ENCODE measurements around the gene SIRT7.

Gene SIRT7

DNA sequence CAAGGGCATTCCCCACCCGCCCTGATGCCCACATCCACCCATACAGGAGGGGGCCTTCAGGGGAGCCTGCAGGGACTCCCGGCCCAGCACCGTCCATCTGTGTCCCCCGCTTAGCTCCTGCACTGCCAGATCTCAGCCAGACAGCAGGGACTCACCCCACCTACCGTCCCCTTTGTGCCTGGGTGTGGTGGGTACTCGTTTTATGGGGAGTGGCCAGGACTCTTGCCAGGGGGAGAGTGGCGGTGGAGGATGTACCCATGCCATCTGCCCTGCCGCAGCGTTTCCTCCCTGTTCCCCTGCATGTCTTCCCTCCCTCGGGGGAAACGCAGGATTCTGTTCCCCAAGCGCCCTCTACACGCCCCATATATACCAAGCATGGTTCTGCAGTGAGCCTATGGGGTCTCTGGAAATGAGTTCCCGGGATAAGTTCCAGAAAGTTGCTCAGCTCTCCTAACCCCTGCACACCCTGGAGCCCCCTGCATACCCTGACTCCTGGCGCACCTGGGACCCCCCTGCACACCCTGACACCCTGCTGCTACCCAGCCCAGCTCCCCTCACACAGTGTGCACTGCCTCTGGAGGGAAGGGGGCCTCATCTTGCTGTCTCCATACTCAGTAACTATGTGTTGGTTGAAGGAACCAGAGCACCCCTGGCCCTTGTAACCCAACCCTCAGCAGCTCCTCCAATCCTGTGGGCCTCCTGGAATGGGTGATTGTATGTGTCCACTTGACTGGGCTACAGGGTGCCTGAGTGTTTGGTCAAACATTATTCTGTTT lies 13.8 kb upstream of the SIRT7 start:
- no peak for DNase-seq (ENCODE audit: low read depth)

GRCh38 chr17:81931189-81931556 lies 13.2 kb upstream of the SIRT7 start:
- DNase-seq (ENCODE audit: low read depth) = no peak

- no peak for DNase-seq (ENCODE audit: low read depth)
These were observed 12.5 kb upstream of the SIRT7 start for GRCh38 chr17:81930142-81931125.

DNA sequence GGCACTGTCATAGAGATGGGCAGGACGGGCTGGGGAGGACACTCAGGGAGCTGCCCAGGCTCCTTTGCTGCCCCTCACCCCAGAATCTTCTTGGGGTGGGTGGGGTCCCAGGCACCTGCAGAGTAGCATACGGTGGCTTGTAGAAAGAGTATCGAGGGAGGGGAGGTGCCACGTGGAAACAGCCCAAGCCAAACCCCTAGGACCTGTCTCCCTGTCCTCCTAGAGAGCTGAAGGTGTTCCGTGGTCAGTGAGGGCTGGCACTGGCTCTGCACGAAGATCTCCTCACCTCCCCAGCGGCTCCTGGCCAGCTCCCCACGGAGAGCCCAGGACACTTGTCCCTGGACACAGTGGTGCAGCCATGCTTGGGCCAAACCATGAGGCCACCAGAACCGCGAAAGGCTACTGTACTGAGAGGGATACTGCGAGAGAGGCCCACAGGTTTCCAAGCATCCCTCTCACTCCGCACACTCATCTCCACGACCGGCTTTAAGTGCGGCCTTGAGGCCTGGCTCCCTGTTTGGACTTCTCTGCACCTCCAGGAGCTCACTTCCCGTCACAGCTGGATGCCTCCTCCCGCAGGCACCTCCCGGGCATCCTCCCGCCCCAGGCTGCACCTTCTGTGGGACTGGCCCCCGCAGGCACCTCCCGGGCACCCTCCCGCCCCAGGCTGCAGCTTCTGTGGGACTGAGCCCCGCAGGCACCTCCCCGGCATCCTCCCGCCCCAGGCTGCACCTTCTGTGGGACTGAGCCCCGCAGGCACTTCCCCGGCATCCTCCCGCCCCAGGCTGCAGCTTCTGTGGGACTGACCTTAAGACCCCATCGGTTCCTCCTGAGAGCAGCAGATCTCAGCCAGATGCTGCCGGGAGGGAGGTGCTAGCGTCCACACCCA lies 11.5 kb upstream of the SIRT7 start:
- DNase-seq (ENCODE audit: low read depth) = no peak

DNA sequence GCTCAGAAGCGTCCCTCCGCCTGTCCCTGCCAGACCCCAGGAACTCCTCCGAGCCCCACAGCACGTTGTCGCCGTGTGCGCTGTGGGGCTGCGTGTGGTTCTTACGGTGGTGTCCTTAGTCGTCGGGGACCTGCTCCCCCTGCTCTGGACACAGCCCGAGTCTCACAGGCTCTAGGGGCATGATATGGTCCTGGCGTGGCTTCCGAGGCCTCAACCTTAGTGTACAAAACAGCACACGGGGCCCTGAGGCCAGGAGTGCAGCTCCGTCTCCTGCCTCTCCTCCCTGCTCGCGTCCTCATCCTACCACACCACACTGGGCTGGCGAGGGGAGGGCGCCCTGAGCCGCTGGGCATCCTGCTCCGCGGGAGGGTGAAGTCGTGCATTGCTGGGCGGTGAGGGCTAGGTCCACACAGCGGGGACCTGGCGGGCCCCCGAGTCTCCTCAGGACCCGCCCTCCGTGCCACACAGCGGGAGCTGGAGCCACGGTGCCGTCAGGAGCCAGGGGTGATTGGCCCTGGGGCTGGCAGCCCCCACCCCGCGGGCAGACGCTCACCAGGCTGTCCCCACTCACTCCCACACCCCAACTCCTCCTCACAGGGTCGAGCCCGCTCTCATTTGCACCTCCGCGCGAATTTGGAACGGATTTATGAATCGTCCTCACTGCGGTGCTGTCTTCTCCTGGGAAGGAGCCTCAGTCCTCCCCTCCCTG lies 10.7 kb upstream of the SIRT7 start:
- DNase-seq (ENCODE audit: low read depth) = no peak

DNA sequence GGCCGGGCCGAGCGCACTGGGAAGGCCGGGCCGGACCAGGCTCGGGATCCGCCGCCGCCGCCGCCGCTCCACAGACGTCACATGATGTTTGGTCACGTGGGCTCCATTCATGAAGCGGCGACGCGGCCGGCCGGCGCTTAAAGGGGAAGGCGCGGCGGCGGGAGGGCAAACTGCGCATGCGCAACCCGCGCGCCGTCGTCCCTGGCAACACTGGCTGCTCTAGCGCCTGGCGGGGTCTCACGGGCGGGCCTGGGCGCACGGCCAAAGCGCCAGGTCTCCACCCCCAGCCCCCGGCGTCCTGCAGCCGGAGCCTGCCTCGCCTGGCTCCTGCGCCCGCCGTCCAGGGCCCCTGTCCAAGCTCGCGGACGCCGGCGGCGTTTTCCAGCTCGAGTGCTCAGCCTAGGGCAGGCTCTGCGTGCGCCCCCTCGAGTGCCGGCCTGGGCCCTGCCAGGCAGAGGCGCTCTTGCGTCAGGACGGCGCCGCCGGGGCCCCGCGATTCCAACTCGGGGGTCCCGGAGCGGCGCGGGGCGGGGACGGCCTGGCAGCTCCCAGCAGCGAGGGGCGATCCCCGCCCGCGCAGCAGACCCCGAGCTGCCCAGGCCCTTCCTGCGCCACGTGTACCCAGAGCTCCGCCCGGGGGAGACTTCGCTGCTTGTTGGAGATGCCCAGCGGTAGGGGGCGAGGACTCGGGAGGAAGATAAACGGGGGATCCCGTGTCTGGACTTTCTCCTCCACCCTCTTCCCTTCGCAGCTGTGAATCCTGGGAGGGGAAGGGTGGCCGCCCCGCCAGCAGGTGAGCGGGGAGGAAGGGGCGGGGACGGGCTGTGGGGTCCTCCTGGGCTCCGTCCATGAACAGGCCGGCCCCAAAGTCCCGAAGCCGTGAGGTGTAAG lies 9.9 kb upstream of the SIRT7 start, which contains the start of gene MAFG:
Gene MAFG (minus strand): TSS at position 83 of the 891 bp plus-strand sequence. CDS start 4,550 bp downstream, outside the sequence.
- DNase-seq (ENCODE audit: low read depth) = peak; percentile 73

- no peak for DNase-seq (ENCODE audit: low read depth)
These were observed 9.2 kb upstream of the SIRT7 start for GRCh38 chr17:81927152-81927652.

- no peak for DNase-seq (ENCODE audit: low read depth)
These were observed 8.6 kb upstream of the SIRT7 start for GRCh38 chr17:81926451-81927151.

DNA sequence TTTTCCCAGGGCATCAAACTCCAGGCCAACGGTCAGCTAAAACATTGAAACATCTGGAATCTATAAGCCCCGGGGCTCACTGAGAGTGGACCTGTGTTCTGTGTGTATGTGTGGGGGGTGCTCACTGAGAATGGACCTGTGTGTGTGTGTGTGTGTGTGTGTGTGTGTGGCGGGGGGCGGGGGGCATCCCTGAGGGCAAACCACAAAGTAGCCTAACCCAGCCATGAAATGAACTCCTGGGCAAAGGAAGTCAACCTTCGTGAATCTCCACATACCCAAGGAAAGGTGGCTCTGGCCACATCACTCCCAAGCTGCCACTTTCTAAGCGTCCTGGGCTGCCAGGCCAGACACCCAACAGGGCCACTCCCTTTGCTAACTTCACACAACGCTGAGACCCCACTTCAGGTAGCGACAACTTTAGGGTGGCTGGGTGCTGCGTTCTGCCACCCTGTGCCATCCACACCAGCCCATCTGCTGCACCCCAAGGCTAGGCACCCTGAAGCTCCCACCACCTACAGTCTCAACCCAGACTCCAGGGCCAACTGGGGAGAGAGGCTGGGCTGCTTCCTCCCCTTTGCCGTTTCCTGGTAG lies 8.0 kb upstream of the SIRT7 start:
- DNase-seq (ENCODE audit: low read depth) = no peak

DNA sequence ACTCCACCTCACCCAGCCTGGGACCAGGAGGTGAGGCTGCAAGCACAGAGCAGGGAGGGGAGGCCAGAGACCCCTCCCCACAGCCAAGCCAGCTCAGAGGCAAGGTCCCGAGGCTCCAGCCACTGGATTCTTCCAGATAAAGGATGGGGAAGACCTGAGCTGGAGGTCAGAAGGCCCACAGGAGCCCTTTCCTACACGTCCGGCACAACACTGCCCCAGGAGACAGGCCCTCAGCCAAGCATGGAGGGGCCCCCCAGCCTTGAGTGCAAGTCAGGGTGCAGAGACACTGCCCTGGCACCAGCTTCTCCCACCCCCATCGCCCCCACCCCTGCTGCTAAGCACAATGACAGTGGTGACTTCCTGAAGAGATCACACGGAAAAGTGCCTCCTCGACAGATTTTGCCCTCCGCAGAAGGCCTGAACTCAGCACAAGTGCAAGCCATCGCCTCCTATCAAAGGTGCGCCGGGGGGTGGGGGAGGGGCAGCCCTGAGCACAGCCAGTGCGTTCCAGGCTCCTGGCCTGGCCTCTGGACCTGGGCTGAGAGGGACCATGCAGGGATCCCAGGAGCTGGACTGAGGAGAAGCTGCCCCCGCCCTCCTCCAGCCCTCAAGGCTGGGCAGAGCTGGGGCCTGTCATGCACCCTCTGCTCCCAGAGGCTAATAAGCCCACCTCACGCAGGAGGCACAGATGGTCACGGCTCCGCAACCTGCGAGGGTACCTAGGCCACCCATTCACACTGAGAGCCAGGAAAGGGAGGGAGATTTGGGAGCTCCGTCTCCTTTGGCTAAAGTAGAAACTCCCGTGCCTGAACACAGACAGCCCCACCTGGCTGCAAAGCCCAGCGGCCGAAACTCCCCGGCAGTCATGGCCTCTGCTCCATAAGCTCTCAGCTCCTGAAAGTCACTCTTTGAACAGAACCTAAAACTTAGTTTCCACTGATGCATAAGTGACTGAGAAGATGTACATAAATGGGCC lies 6.9 kb upstream of the SIRT7 start:
- DNase-seq (ENCODE audit: low read depth) = no peak

DNA sequence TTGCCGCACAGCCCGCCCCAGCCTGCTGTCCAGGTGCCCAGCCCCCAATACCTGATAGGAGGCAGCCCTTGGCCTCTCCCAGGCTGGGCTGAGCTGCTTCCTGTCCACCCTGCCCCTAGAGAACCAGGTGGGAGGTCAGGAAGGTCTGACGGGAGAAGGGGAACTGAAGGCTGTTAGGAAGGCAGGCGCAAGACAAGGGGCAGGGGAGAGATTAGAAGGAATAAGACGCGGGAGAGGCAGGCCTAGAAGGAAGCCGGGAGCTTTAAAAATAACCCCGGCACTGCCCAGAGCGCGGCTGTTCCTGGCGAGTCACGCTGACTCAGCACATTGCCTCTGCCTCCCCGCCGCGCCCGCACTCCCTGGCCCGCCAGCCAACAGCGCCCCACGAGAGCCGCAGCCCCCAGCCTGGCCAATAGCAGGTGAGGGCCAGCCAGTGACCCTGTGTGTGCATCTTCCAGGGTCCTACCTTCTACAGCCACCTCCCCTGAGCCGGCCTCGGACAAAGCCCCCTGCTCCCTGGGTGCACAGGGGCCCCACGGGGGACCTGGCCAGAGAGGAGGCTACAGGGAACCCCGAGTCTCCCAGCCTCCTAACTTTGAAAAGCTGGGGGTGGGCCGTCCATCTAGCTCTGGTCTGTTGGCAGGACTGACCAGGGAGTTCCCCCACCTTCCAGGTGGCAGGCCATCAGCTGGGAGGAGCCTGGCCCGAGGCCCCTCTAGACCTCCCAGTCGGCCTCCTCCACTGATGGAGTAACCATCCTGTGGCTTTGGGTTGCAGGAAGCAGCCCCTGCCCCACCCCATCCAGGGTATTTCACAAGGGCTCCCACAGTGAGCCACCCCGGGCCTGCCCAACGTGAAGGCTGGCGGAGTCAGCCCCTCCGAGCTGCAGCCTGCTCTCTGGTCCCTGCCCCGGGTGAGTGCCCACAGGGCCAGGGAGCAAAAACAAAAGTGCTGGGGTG lies 5.6 kb upstream of the SIRT7 start:
- no peak for DNase-seq (ENCODE audit: low read depth)

DNA sequence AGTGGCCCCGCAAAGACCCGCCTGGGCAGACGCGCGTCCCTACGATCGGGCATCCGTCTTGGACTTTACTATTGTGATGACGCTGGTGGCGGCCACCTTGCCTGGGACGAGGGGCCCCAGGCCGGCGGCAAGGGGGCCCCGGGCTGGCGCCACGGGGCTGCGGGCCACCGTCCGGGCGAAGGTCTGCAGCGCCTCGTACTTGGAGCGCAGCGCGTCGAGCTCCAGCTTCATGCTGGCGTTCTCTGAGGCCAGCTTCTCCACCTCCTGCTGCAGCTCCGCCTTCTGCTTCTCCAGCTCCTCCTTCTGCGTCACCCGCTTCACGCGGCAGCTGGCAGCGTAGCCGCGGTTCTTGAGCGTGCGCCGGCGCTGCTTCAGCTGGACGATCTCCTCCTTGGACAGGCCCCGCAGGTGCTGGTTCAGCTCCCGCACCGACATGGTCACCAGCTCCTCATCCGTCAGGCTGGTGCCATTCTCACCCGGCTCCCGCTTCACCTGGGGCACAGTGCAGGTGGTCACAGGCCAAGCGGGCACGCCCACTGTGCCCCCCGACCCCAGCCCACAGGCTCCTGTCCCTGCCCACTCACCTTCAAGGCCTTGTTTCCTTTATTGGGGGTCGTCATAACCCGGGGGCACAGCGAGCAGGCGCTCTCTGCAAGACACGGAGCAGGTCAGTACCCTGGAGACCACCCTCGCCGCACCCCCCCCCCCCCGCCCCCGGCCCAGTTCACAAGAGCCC lies 4.8 kb upstream of the SIRT7 start:
- DNase-seq (ENCODE audit: low read depth) = no peak

DNA sequence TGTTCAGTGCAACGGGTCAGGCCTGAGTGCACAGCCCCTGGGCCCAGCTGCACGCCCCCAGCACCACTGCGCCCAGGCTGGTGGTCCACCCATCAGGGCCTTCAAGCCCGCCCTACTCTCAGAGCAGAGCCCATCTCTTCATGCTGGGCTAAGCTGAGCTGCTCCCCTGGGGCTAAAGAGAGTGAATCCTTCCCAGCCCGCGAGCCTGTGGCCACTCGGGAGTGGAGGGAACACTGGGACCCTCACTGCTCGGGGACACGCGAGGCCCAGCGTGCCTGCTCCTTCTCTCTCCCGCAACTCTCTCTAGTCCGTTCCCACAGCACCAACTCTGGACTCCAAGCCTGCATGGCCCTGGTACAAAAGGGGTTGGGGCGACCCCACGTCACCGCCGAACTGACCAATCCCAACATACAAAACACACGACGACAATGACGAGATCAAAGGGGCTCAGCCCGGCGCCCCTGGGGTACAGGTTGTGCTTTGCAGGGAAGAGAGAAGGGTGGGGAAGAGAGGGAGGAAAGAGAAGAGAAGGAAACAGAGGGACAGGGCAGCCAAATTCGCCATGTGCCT lies 4.1 kb upstream of the SIRT7 start:
- DNase-seq (ENCODE audit: low read depth) = no peak

GRCh38 chr17:81921537-81921862 lies 3.5 kb upstream of the SIRT7 start:
- no peak for DNase-seq (ENCODE audit: low read depth)

DNA sequence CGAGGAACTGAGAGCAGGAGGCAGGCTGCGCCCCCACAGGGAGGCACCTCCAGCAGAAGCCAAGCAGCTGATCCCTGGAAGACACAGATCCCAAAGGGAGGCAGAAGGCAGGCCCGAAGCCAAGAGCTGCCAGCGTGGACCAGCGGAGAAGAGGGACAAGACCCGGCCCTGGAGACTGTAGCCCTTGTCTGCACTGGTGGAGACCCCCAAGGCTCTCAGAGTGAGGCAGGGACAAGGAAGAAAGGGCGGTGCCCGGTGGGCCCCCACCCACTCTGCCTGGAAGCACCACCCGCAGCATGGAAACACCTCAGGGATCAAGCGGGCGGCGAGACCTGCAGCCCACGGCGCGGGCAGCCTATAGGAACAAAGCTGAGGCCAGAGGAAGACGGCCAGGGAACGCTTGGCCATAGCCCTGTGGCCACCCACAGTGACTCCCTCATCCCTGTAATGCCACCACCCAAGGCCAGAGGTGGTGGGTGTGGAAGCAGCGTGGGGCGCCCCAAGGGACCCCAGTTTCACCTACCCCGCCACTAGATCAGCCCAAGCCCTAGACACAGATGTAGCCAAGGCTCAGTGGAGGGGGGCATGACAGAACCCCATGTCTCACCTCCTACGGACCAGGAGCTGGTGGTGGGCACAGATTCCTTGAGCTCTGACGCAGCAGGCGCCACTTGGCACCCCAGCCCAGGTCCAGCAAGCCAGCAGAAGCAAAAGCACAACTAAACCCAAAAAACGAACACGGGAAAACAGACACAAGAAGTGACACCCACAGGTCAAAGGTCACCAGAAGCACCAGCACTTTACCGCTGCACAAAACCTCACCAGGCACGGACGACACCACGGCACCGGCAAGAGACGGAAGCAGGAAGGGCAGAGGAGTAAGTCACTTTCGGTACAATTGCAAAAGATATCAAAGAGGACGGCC lies 2.9 kb upstream of the SIRT7 start:
- no peak for DNase-seq (ENCODE audit: low read depth)
